Fibroblast of lung (primary cell): ENCODE data around the gene SPO11. TPM values are rescaled to one million over a fixed set of nuclear protein-coding genes. Genes with fewer than 3 reads are reported as not detected.

Experiments used
- DNase-seq, 2 donors: peaks; one replicate each; pipeline versions ENCODE4 v3.0.0 to v3.0.0-alpha.2; 2010; ENCODE audit warnings: low read depth in 2 of 2
- H2AFZ ChIP-seq: 2 replicates; pipeline ENCODE4 v1.5.1; 2012; ENCODE audit warnings: low read length, control low read depth, inconsistent platforms
- H3K27ac ChIP-seq: 2 replicates; pipeline ENCODE4 v1.5.1; 2011; ENCODE audit warnings: low read length, control low read depth; ENCODE audit not compliant: insufficient read depth
- H3K27me3 ChIP-seq: 2 replicates; pipeline ENCODE4 v1.5.1; 2011; ENCODE audit warnings: mild to moderate bottlenecking, low read length; ENCODE audit not compliant: control insufficient read depth, insufficient read depth
- H3K36me3 ChIP-seq: 2 replicates; pipeline ENCODE4 v1.5.1; 2011; ENCODE audit warnings: low read length; ENCODE audit not compliant: control insufficient read depth, insufficient read depth
- H3K4me1 ChIP-seq: 2 replicates; pipeline ENCODE4 v1.5.1; 2011; ENCODE audit warnings: low read length; ENCODE audit not compliant: control insufficient read depth, insufficient read depth; ENCODE audit errors: extremely low read depth
- H3K4me2 ChIP-seq: 2 replicates; pipeline ENCODE4 v1.5.1; 2011; ENCODE audit warnings: low read length, control low read depth; ENCODE audit not compliant: insufficient read depth; ENCODE audit errors: extremely low read depth
- H3K4me3 ChIP-seq, 4 experiments: fragments of 200-600 bp in 1 of 4; sonication (generic) in 1 of 4; replicated peaks in 1 of 4; 2 replicates each; pipeline ENCODE4 v1.5.1; 2011 to 2016; ENCODE audit warnings: low read length in 4 of 4, low read depth in 3 of 4, mild to moderate bottlenecking in 3 of 4, control low read depth in 2 of 4, inconsistent platforms in 1 of 4, mixed read lengths in 1 of 4; ENCODE audit not compliant: insufficient read depth in 1 of 4; ENCODE audit errors: control extremely low read depth in 1 of 4
- H3K79me2 ChIP-seq: 2 replicates; pipeline ENCODE4 v1.5.1; 2012; ENCODE audit warnings: mild to moderate bottlenecking, low read length, inconsistent platforms; ENCODE audit not compliant: control insufficient read depth, insufficient read depth
- H3K9ac ChIP-seq: 2 replicates; pipeline ENCODE4 v1.5.1; 2011; ENCODE audit warnings: mild to moderate bottlenecking, low read length, control low read depth; ENCODE audit not compliant: insufficient read depth
- H3K9me3 ChIP-seq: 2 replicates; pipeline ENCODE4 v1.5.1; 2012; ENCODE audit warnings: low read depth, low read length; ENCODE audit not compliant: control insufficient read depth, insufficient read depth
- H4K20me1 ChIP-seq: 2 replicates; pipeline ENCODE4 v1.5.1; 2011; ENCODE audit warnings: low read length; ENCODE audit not compliant: control insufficient read depth, insufficient read depth; ENCODE audit errors: extremely low read depth
- EZH2 ChIP-seq: IDR thresholded peaks from 2 replicates; pipeline ENCODE4 v1.5.1; 2012; ENCODE audit warnings: low read length, control low read depth, mild to moderate bottlenecking; ENCODE audit errors: missing control alignments
- polyA plus RNA-seq, 2 donors: library from polyadenylated mRNA; depleted of rRNA in 1 of 2; stranded (reverse) in 1 of 2; unstranded in 1 of 2; fragments of >200 nt; gene quantifications; 2 replicates each; pipeline ENCODE4 v1.2.1, GENCODE V29; 2011 to 2012; ENCODE audit warnings: missing spikeins in 1 of 2
- total RNA-seq: library from RNA; depleted of rRNA; stranded (reverse); fragments of >200 nt; gene quantifications from 2 replicates; pipeline ENCODE4 v1.2.1, GENCODE V29; 2014
- TF ChIP-seq, protein P1 (sequence below), 2 donors: IDR thresholded peaks in 1 of 2; conservative IDR thresholded peaks in 1 of 2; 1 replicate in 1 of 2; 2 replicates in 1 of 2; pipeline ENCODE4 v1.5.1; 2011 to 2012; ENCODE audit warnings: low read length in 2 of 2, control low read depth in 1 of 2, inconsistent platforms in 1 of 2, low read depth in 1 of 2, mild to moderate bottlenecking in 1 of 2

Gene SPO11
- total and polyA plus RNA-seq, 2 donors (not counting 1 experiment from before 2014, with no cell fraction given) = not detected

- no peak overlapping the region for H2AFZ ChIP-seq
- no peak overlapping the region for H3K27ac ChIP-seq
- H3K4me1 ChIP-seq = no peaks in the 10 kb centered on the region
- no peak overlapping the region for H3K9ac ChIP-seq
- TF ChIP-seq, protein P1, sequence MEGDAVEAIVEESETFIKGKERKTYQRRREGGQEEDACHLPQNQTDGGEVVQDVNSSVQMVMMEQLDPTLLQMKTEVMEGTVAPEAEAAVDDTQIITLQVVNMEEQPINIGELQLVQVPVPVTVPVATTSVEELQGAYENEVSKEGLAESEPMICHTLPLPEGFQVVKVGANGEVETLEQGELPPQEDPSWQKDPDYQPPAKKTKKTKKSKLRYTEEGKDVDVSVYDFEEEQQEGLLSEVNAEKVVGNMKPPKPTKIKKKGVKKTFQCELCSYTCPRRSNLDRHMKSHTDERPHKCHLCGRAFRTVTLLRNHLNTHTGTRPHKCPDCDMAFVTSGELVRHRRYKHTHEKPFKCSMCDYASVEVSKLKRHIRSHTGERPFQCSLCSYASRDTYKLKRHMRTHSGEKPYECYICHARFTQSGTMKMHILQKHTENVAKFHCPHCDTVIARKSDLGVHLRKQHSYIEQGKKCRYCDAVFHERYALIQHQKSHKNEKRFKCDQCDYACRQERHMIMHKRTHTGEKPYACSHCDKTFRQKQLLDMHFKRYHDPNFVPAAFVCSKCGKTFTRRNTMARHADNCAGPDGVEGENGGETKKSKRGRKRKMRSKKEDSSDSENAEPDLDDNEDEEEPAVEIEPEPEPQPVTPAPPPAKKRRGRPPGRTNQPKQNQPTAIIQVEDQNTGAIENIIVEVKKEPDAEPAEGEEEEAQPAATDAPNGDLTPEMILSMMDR (conservative IDR thresholded peaks at IDR 0.05 in 1 of 2, IDR thresholded peaks at IDR 0.05 in 1 of 2; ENCODE audit: low read depth in 1 of 2, low read length in 2 of 2) = no peak
- H3K36me3 ChIP-seq = no peaks in the 10 kb centered on the region
- H3K79me2 ChIP-seq = no peaks in the 10 kb centered on the region
- no peaks in the 10 kb centered on the region for H3K27me3 ChIP-seq
- H3K4me3 ChIP-seq = no peak overlapping the region
- no peak overlapping the region for H3K4me2 ChIP-seq
- no peak for DNase-seq
- H4K20me1 ChIP-seq = no peaks in the 10 kb centered on the region
- H3K9me3 ChIP-seq = no peaks in the 10 kb centered on the region
Observed at GRCh38 chr20:57315083-57315975, 14.3 kb upstream of the SPO11 start.

- H4K20me1 ChIP-seq = no peaks in the 10 kb centered on the region
- no peak for DNase-seq
- no peaks in the 10 kb centered on the region for H3K36me3 ChIP-seq
- no peak overlapping the region for H2AFZ ChIP-seq
- H3K27me3 ChIP-seq = no peaks in the 10 kb centered on the region
- H3K4me3 ChIP-seq = no peak overlapping the region
- no peak for TF ChIP-seq EZH2
- TF ChIP-seq, protein P1 (conservative IDR thresholded peaks at IDR 0.05 in 1 of 2, IDR thresholded peaks at IDR 0.05 in 1 of 2; ENCODE audit: low read depth in 1 of 2, low read length in 2 of 2) = no peak
- H3K27ac ChIP-seq = no peak overlapping the region
- H3K9ac ChIP-seq = no peak overlapping the region
- H3K79me2 ChIP-seq = no peaks in the 10 kb centered on the region
- H3K9me3 ChIP-seq = no peaks in the 10 kb centered on the region
- no peaks in the 10 kb centered on the region for H3K4me1 ChIP-seq
- no peak overlapping the region for H3K4me2 ChIP-seq
Observed at GRCh38 chr20:57315976-57316480, 13.6 kb upstream of the SPO11 start.

DNA sequence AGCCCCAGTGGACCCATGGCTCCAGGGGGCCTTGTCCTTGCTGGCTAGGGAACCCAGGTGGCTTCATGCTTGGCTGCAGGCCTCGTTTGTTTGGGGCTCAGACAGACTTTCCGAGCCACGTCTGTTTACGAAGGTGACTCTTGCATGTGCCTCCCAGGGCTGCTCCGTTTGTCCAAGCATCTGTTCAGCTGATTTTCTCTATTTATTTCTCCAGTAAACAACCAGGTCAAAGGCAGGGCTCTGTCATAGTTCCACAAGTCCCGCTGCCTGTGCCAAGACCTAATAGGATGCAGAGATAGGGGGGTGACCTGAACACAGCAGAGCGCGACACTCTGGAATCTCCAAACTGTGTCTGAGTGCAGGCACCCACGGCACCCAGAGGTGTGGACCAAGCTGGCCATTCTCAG, 12.8 kb upstream of the SPO11 start:
- no peak overlapping the region for H2AFZ ChIP-seq
- DNase-seq = no peak

More for the DNA sequence above, 12.8 kb upstream of the SPO11 start:
- no peaks in the 10 kb centered on the region for H3K36me3 ChIP-seq
- no peak overlapping the region for H3K9ac ChIP-seq
- no peaks in the 10 kb centered on the region for H3K27me3 ChIP-seq
- H3K4me2 ChIP-seq = no peak overlapping the region
- no peak overlapping the region for H3K4me3 ChIP-seq
- H3K9me3 ChIP-seq = no peaks in the 10 kb centered on the region
- no peaks in the 10 kb centered on the region for H3K79me2 ChIP-seq
- no peak for TF ChIP-seq EZH2
- TF ChIP-seq, protein P1 (conservative IDR thresholded peaks at IDR 0.05 in 1 of 2, IDR thresholded peaks at IDR 0.05 in 1 of 2; ENCODE audit: low read depth in 1 of 2, low read length in 2 of 2) = no peak
- no peaks in the 10 kb centered on the region for H4K20me1 ChIP-seq
- H3K27ac ChIP-seq = no peak overlapping the region
- no peaks in the 10 kb centered on the region for H3K4me1 ChIP-seq
